Cardiac muscle cell (in vitro differentiated cells and primary cell): ENCODE measurements around the gene ANKRD44. TPM values are rescaled to one million over a fixed set of nuclear protein-coding genes. Genes with fewer than 3 reads are reported as not detected.

Source experiments
- DNase-seq, 2 donors: peaks; one replicate each; pipeline versions ENCODE4 v3.0.0 to v3.0.0-alpha.2; 2010 to 2017; ENCODE audit warnings: low read depth in 1 of 2, low spot score in 1 of 2
- H3K27ac ChIP-seq: fragments of 200-600 bp; sonication (generic); 2 replicates; pipeline ENCODE4 v1.5.1; 2016
- H3K27me3 ChIP-seq: fragments of 200-600 bp; sonication (generic); 2 replicates; pipeline ENCODE4 v1.6.0; 2016; ENCODE audit warnings: control low read depth
- H3K36me3 ChIP-seq: fragments of 200-600 bp; sonication (generic); 2 replicates; pipeline ENCODE4 v1.5.1; 2016; ENCODE audit warnings: control low read depth
- H3K4me1 ChIP-seq: fragments of 200-600 bp; sonication (generic); 2 replicates; pipeline ENCODE4 v1.8.1; 2017; ENCODE audit warnings: low read depth, mild to moderate bottlenecking, mixed run types
- H3K4me3 ChIP-seq: fragments of 200-600 bp; sonication (generic); 2 replicates; pipeline ENCODE4 v1.5.1; 2016; ENCODE audit warnings: mild to moderate bottlenecking
- H3K9me3 ChIP-seq: fragments of 200-600 bp; sonication (generic); 2 replicates; pipeline ENCODE4 v1.5.1; 2017; ENCODE audit warnings: low read depth, mild to moderate bottlenecking, control low read depth
- CTCF ChIP-seq: IDR thresholded peaks from 2 replicates; pipeline ENCODE4 v1.5.1; 2012; ENCODE audit warnings: low read depth, mild to moderate bottlenecking, low read length
- polyA plus RNA-seq: library from polyadenylated mRNA; unstranded; fragments of >200 nt; fragmentation: Nextera tagmentation; extraction: Ambion mirVana; gene quantifications from 2 replicates; pipeline ENCODE4 v1.2.1, GENCODE V29; 2016
- total RNA-seq: library from RNA; depleted of rRNA; stranded (reverse); fragments of >200 nt; gene quantifications from 2 replicates; pipeline ENCODE4 v1.2.3, GENCODE V29; 2016

Gene ANKRD44
- total and polyA plus RNA-seq, 2 experiments from 2014 or later: 4.0 to 5.0 TPM

DNA sequence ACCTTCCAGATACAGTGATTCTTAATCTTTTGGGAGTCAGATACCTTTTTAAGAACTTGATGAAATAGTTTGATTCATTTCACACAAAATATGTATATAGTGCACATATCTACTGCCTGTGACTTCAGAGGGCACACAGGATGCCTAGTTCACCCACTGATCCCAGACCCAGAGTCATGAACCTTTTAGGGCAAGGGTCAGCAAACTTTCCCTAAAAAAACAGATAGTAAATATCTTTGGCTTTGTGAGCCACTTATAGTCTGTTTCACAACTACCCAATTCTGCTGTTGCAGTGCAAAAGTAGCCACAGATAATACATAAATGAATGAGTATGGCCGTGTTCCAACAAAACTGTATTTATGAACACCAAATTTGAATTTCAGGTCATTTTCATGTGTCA is 124.9 kb downstream of the ANKRD44 start:
- no peak for TF ChIP-seq CTCF
- Histone ChIP-seq H3K4me1 (no peaks in the 10 kb centered on the region), H3K27me3 (no peaks in the 10 kb centered on the region)

GRCh38 chr2:197184959-197185586 is 125.5 kb downstream of the ANKRD44 start:
- TF ChIP-seq CTCF: no peak
- Histone ChIP-seq H3K36me3 (no peaks in the 10 kb centered on the region), H3K4me3 (no peak overlapping the region), H3K9me3 (no peaks in the 10 kb centered on the region), H3K27me3 (no peaks in the 10 kb centered on the region), H3K27ac (no peak overlapping the region), H3K4me1 (no peaks in the 10 kb centered on the region)
- DNase-seq: peak in 1 of 2 donors; percentile 50

More for the DNA sequence above, 124.9 kb downstream of the ANKRD44 start:
- H3K27ac ChIP-seq: no peak overlapping the region
- DNase-seq: no peak
- no peaks in the 10 kb centered on the region for H3K9me3 ChIP-seq
- no peaks in the 10 kb centered on the region for H3K36me3 ChIP-seq
- H3K4me3 ChIP-seq: no peak overlapping the region

GRCh38 chr2:197183355-197183754 is 127.2 kb downstream of the ANKRD44 start:
- DNase-seq: no peak
- Histone ChIP-seq H3K27me3 (no peaks in the 10 kb centered on the region), H3K36me3 (no peaks in the 10 kb centered on the region), H3K4me3 (no peak overlapping the region), H3K27ac (no peak overlapping the region), H3K9me3 (no peaks in the 10 kb centered on the region), H3K4me1 (peaks cover 5% of the 10 kb centered on the region)
- no peak for TF ChIP-seq CTCF

DNA sequence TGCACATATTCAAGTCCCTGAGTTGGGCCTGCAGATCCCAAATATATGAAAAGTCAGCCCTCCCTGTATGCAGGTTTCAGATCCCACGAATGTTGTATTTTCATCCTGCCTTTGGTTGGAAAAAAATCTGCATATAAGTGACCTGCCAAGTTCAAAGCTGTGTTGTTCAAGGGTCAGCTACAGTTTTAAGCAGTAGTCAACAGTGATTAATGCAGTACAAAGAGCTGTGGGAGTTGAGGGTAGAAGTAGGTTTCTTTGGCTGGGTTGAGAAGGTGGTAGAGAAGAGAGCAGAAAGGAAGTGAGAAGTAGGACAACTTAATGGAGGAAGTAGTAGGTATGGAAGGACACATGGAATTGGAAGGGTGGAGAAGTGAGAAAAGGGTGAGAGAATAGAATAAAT is 127.9 kb downstream of the ANKRD44 start:
- H3K27me3 ChIP-seq: no peaks in the 10 kb centered on the region
- H3K4me1 ChIP-seq: peaks cover 5% of the 10 kb centered on the region
- no peaks in the 10 kb centered on the region for H3K36me3 ChIP-seq
- TF ChIP-seq CTCF: no peak
- no peaks in the 10 kb centered on the region for H3K9me3 ChIP-seq
- DNase-seq: no peak
- H3K27ac ChIP-seq: no peak overlapping the region
- no peak overlapping the region for H3K4me3 ChIP-seq

DNA sequence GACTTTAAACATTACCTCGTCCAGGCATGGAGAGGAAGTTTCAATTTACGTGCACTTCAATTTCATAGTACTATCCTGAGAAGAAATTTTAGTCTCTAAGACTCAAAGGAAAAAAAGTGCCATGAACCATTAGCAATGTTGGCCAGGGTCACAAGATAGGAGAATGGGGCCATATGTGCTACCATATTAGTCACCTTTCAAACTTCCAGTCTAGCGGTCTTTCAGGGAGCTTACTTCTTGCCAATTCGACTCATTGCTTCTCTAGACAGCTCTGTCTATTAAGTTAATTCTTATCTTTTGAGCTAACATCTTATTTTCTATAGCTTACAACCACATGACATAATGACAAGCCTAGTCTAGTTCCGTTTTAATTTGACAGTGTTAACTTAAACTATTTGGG is 129.1 kb downstream of the ANKRD44 start:
- H3K4me3 ChIP-seq: no peak overlapping the region
- DNase-seq: no peak
- no peaks in the 10 kb centered on the region for H3K27me3 ChIP-seq
- H3K27ac ChIP-seq: no peak overlapping the region
- H3K9me3 ChIP-seq: no peaks in the 10 kb centered on the region
- no peak for TF ChIP-seq CTCF
- H3K36me3 ChIP-seq: no peaks in the 10 kb centered on the region
- H3K4me1 ChIP-seq: peaks cover 5% of the 10 kb centered on the region
